HG03565 (cell line): ENCODE data around the gene ABCA13.

Experiments used
- ATAC-seq: cut with Tn5 transposase; IDR thresholded peaks from one replicate; pipeline ENCODE4 v1.9.1; 2021; ENCODE audit warnings: mild to moderate bottlenecking, moderate library complexity; ENCODE audit not compliant: unreplicated experiment

ABCA13 gene

DNA sequence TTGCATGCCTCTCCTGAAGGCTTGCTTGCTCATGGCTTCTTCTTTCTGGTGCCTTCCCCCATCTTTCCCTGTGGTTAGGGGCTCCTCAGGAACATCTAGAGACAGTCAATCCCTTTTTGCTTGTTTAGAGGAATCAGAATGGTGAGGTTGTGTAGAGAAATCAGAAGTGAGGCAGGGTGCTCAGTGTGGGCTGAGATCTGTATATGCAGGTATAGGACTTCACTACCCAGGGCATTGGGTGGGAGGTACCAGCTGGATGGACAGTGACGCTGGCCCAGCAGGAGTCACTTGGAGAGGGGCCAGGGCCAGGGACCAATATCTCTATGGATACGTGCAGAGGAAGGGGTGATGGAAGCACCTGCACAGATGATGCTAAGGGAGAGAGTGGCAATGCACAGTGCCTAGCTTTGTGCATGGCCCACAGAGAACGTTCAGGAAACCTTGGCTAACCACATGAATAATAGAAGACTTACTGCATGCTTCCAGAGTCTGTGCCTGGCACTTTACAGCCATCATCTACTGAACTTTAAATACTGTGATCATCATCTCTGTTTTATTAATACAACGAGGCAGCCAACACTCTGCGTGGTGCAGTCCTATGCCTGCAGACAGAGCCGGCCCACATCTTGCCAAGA lies 255.2 kb downstream of the ABCA13 start:
- ATAC-seq = no peak

DNA sequence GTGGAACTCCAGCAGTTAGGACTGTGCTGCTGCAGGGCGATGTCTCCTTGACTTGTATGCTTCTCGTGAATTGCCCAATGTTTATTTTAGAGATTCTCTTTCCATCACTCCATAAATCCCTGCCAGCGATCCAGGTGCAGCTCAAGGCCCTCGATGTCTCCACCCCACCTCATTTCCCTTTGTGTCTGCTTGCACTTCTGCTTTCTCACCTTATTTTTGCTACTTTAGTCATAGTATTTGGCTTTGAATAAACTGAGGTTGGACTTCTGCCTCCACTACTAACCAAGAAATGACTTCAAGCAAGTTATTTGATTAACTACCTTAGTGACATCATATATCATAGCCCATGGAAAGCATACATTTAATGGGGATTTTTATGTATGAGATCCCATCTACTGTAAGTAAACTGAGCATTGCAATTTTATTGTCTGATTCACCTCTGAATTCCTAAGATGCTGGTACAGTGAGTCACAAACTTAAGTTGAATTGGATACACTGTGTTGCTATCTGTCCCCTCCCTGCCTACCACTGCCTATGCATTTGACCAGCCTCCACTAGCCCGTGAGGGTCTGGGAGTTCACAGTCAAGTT lies 255.8 kb downstream of the ABCA13 start:
- no peak for ATAC-seq

DNA sequence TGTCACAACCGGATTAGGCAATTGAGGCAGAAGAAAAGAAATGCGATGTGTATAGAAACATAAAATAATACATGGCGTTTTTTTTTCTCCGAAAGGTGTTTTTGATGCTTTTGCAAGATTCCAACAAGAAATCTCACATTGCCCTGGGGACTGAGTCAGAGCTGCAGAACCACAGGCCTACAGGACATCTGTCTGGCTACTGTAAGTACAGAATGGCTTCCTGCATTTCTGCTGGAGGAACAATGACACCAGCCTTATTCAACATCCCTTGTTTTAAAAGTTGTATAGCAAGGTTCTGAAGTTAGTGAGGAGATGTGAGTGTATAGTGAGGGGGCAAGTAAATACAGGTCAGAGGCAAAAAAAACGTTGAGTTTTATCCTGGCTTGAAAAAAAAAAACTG lies 256.4 kb downstream of the ABCA13 start:
- no peak for ATAC-seq

DNA sequence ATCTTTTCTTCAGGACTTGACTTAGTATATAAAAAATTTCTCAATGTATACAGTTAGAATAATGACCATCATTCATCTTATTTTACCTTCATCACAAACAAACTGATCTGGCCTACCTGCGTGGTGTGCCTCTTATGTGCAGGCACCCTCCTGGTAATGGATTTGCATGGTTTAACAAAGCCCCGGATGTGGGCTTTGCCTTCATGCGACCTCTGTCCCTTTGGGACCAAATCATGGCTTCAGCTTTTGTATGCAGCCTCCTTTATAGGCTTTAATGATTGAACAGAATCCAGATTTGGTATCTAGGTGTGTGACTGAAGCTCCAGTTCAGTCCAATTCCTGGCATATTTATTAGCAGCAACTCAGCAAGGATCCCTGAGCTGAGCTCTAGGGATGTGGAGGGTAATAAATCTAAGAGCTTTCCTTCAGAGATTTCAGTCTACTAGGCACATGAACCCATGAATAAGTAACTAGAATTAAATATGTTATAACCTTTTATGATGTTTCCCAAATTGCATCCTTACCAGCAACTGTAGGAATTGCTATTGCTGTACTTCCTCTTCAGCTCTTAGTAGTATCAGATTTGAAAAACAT lies 256.9 kb downstream of the ABCA13 start:
- ATAC-seq = no peak

DNA sequence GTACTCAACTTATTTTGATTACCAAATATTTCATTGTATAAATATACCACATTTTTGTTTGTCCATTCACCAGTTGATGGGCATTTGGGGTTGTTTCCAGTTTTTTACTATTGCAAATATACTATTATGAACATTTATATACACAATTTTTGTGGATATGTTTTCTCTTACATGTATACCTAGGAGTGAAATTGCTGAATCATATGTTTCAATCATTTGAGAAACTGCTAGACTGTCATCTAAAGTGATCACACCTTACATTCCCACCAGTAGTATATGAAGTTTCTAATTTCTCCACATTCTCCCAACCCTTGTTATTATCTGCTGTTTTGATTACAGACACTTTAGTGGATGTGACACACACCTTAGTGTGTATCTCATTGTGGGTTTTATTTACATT lies 257.9 kb downstream of the ABCA13 start:
- ATAC-seq = no peak

DNA sequence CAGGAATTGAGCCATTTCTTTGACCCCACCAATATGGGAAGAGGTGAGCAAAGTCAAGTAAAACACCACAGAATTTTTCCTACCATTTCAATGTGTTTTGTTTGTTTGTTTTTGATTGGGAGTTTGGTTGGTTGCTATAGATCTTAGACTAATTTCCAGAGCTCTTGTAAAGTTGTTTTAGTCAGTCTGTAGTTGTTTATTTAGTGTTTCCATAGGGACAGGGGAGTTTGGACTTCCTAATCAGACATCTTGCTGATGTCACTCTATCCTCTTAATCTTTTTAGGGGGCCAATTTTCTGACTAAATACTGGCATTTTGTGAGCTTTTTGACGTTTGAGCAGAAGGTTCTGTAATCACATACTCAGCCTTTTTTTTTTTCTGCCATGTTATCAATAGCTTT lies 266.9 kb downstream of the ABCA13 start:
- no peak for ATAC-seq

DNA sequence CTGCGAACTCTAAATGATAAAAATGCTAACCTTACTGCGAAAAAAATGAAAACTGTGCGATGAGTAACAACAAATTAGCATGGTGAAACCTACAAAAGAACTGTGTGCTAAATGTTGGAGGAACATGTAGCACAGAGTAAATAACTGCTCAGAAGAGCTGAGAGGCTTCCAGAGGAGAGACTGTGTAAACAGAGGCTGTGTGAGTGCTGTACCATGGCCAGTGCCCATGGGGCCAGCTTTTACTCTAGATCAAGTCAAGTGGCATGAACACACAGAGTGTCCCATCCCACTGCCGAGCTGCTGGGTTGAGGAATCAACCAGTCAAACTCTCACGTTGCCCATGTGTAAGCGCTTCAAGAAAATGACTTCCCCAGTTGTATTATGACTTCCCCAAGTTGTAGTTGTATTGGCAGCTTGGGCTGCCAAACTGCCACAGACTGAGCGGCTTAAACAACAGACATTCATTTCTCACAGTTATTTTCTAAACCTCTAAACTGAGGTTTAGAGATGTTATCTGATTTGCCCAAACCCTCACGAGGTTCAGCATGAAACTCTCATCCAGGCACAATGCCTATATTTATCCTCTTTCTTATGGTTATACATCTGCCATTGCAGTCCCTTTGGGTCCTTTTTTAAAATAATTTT lies 270.7 kb downstream of the ABCA13 start:
- ATAC-seq = no peak

DNA sequence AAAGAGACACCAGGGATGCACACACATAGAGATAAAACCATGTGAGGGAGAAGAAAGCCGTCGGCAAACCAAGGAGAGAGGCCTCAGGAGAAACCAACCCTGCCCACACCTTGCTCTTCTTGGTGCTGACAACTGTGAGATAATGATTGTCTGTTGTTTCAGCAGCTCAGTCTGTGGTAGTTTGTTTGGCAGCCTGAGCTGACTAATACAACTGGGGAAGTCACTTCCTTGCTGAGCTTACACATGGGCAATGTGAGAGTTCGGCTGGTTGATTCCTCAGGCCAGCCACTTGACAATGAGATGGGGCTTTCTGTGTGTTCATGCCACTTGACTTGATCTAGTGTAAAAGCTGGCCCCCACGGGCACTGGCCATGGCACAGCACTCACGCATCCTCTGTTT lies 271.8 kb downstream of the ABCA13 start:
- no peak for ATAC-seq

DNA sequence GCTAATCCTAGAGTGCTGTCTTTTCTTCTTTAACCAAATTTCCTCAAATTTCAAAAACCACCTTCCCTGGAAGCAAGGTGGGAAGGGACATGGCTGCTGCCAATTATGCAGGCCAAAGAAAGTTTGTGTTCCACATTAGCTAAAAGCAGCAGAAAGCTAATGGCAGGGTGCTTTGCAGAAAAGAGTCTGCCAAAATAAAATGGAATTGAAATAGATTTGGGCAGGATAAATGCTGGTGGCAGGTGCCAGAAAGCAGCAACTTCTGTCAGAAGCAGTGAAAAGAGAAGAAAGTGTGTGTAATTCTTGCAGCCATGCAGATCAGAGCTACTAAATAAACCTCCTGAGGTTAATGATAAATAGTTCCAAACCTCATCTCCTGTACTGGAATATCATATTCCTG lies 275.5 kb downstream of the ABCA13 start:
- ATAC-seq = no peak

DNA sequence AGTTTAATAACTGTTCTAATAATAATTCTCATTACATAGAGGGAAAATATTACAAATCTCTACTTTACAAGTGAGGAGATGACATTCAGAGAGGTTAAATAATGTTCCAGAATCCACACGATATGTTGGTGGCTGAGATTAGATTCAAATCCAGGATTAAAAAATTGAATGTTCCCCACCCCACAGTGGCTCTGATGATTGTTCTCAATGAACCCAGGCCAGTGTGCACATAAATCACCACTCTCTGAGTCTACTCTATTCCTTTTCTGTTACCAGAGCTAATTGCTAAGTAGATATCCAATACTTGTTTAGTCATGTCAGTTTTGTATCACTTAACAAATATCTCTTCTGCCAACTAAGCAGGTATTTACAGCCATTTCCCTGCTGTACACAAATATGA lies 281.0 kb downstream of the ABCA13 start:
- ATAC-seq = no peak

DNA sequence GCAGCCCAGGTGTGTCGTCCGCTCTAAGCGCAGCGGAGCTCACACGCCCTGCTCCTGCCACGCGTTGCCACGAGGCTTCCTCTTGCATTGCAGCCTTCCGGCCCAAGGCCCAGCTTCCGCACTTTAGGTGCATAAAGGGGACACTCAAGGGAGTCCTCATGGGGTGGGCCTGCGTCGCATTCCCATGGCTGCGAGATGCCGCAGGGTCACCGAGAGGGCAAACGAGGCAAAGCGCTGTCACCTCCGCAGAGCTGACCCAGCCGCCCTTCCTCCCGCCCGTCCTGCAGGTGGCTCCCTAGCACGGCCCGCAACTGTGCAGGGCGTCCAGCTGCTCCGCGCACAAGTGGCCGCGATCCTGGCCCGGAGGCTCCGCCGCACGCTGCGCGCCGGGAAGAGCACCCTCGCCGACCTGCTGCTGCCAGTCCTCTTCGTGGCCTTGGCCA lies 283.5 kb downstream of the ABCA13 start:
- ATAC-seq = no peak

DNA sequence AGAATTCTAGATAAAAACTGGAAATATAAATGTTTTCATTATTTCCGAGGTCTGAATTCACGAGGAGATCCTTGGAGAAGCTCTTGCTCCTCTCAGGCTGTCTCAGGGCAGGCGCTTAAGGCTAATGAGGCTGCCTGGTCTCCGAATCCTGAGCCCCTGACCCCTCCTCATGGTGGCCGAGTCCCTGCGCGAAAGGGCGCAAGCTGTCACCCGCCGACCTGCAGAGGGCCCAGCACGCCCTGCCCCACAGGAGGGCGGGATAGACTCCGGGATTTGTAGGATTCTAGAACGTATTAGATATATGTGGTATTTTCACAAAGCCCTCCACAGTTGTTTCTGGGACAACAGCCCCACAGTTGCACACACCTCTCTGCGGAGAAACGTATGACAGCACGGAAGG lies 284.1 kb downstream of the ABCA13 start:
- ATAC-seq = no peak

DNA sequence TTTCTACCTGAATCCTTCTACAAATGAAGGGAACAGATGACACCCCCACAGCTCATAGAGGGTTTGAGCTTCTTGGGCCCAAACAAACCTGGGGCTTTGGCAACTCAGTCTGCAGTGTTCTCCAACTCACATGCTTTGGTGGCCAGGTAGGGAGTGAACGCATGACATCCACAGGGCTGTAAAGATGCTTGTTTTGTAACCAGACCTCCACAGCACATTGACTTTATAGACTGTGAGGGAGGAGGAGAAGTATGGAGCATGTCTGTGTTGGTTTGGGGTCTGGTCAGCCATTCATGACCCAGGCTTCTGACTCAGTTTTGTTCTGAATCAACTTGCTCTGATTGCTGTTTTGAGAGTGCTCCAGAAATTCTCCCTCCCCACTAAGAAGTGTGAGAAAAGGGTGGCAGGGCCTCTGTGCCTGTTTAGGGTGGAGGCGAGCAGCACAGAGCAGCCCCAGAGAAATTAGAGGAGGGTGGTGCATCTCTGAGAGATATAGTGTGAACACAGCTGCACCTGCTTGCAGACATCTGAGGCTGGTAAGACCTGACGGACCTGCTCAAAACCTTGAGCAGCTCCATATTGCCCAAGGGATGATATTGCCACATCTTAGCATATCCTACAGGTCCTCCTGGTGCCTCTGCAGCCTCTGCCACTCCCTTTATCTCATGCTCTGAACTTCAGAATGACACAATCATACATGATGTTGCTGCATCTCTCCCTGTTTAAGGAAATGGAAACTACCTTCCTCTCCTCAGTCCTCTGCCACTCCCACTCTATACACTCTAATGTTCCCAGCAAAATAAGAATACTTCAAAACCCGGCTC lies 287.7 kb downstream of the ABCA13 start:
- peak; percentile 45 for ATAC-seq

DNA sequence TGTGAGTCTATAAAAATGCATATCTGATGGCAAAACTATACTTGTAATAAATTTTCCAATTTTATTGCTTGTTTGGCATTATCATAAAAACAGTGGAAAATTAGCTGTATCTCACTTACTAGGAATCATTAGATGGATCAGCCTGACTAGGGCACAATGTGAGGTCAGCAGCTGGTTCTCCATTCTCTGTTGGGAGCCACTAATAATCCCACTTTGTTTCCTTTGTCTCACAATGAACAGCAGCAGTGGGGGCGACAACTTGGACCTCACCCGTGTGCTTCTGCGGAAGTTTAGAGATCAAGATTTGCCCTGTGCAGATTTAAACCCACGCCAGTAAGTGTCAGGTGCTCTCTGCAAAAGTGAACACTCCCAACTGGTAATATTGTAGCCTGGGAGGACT lies 295.5 kb downstream of the ABCA13 start:
- ATAC-seq = no peak

DNA sequence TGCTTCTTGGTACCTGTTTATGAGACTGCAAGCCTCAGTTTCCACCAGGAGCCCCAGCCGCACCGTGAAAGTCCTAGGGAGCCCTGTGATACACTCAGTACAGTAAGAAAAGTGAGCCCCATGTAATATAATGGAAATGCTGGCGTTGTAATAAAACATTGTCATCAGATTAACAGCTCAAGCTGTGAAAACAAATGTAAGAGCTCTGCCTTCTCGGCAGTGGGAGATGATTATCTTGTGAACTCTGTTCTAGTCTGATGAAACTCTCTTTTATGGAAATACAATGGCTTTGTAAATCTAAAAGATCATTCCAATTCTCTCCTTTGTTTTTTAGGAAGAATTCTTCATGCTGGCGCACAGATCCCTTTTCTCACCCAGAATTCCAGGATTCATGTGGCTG lies 299.9 kb downstream of the ABCA13 start:
- ATAC-seq = no peak

DNA sequence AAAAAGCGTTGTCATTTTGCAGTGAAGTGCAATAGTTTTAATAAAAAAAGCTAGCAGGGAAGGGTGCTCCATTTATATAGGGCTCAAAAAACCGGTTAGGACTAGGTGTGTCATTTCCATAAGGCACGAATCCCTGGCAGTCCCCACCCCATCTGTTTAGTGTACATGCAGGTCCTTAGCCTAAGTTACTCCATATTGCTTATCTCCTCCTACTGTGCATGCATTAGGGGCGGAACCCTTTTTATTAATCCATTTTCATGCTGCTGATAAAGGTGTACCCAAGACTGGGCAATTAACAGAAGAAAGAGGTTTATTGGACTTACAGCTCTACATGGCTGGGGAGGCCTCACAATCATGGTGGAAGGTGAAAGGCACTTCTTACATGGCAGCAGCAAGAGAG lies 301.4 kb downstream of the ABCA13 start:
- ATAC-seq = no peak

DNA sequence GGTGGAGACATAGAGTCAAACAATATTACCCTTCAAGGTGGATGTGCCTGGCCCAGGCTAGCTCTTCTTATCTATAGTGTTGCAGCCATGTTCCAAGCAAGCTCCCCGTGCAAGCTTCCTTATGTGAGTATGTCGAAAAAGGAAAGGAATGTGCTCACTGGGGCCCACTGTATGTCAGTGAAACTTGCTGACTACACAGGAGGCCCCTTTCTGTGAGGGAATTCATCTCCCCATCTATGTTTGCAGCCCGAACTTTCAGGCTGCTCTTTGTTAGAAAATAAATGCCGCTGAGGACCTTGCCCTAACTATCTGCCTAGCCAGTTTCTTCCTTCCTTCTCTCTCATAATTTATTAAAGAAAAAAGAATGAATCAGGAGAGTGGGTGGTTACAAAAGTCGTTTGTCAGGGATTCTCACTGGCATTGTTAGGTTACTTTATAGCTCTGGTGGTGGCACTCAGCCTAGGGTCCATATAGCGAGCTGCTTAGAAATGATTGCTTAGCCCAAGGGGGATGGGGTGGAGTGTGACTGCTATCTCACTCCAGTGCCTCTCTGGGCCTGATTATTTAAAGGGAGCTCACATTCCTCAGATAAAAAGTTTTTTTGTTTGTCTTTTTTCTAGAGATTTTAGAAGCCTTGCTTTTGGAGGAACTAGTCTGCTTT lies 302.1 kb downstream of the ABCA13 start:
- no peak for ATAC-seq

DNA sequence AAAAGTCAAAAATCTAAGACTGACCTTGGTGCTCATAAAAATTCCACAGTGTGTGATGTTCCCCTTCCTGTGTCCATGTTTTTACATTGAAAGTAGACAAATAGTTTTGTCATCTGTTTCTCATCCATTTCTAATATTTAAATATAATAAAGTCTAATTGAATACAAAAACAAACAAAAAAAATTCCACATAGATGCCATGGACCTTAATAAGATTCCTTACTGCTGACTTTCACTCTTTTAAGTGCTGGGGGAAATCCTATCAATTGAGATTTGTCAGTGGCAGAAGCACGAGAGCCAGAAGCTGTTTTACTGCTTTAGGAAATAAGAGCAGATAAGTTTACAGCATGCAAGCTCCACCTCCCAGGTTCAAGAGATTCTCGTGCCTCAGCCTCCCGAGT lies 310.0 kb downstream of the ABCA13 start:
- no peak for ATAC-seq

DNA sequence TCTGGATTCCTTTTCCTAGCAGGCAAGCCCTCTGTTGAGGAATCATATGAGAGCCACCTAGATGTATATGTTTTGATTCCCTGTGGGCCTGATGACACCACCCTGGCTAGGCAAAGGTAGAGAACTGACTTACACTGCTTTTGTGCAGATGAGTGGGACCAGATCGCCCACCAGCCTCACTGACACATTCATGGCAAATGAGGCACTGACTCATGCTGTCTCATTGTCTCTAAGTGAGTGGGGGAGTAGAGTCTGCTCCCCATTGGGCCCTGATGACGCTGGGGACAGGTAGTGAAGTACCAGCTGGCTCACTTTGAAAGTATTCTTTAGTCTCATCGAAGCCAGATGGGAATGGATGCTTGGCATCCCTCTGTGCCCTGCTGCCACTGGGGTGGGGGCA lies 326.3 kb downstream of the ABCA13 start:
- no peak for ATAC-seq

DNA sequence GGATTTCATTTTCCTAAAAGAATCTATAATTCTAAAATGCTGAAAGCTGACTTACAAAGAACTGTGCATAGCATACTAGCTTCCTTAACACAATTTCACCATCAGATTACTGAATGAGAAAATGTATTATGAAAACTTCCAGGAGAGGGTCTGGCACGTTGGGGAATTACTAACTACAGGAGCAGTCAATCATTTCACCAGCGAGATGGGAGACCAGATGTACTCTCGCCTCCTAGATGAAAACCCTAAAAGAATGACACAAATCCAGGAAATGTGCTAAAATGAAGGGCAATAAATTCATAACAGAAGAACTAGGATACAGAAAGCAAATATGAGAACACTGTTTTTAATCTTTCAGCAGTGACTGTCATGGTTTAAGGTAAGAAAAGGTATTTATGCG lies 330.8 kb downstream of the ABCA13 start:
- no peak for ATAC-seq

DNA sequence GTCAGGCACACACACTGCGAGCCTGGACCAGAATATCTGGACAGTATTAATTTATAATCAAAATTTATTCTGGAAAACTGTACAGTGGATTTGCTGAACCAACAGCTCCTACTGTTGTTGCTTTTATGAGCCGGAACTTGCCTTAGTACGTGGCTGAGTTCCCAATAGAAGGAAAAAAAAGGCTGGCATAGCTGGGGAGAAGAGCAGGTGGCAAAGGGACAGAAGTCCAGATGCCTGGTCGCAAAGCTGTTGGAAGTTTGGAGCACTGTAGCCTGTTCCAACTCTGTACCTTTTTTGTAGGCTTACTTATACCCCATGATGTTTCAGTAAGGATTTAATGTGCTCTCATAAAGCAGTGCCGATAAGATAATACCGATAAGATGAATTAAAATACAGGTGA lies 333.8 kb downstream of the ABCA13 start:
- ATAC-seq = no peak
